GM18519 (cell line): ENCODE results near the gene ZNF462.
"Not testable (repeated sequence)": the region's sequence is repeated elsewhere in the genome, so short reads cannot be mapped to it uniquely, and the experiment has no call there.

ENCODE experiments used
- ATAC-seq: cut with Tn5 transposase; IDR thresholded peaks from one replicate; pipeline ENCODE4 v1.9.1; 2021; ENCODE audit warnings: mild to moderate bottlenecking, moderate library complexity; ENCODE audit not compliant: unreplicated experiment, low FRiP score

Gene ZNF462, protein sequence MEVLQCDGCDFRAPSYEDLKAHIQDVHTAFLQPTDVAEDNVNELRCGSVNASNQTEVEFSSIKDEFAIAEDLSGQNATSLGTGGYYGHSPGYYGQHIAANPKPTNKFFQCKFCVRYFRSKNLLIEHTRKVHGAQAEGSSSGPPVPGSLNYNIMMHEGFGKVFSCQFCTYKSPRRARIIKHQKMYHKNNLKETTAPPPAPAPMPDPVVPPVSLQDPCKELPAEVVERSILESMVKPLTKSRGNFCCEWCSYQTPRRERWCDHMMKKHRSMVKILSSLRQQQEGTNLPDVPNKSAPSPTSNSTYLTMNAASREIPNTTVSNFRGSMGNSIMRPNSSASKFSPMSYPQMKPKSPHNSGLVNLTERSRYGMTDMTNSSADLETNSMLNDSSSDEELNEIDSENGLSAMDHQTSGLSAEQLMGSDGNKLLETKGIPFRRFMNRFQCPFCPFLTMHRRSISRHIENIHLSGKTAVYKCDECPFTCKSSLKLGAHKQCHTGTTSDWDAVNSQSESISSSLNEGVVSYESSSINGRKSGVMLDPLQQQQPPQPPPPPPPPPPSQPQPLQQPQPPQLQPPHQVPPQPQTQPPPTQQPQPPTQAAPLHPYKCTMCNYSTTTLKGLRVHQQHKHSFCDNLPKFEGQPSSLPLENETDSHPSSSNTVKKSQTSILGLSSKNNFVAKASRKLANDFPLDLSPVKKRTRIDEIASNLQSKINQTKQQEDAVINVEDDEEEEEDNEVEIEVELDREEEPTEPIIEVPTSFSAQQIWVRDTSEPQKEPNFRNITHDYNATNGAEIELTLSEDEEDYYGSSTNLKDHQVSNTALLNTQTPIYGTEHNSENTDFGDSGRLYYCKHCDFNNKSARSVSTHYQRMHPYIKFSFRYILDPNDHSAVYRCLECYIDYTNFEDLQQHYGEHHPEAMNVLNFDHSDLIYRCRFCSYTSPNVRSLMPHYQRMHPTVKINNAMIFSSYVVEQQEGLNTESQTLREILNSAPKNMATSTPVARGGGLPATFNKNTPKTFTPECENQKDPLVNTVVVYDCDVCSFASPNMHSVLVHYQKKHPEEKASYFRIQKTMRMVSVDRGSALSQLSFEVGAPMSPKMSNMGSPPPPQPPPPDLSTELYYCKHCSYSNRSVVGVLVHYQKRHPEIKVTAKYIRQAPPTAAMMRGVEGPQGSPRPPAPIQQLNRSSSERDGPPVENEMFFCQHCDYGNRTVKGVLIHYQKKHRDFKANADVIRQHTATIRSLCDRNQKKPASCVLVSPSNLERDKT (N-terminal part only)

DNA sequence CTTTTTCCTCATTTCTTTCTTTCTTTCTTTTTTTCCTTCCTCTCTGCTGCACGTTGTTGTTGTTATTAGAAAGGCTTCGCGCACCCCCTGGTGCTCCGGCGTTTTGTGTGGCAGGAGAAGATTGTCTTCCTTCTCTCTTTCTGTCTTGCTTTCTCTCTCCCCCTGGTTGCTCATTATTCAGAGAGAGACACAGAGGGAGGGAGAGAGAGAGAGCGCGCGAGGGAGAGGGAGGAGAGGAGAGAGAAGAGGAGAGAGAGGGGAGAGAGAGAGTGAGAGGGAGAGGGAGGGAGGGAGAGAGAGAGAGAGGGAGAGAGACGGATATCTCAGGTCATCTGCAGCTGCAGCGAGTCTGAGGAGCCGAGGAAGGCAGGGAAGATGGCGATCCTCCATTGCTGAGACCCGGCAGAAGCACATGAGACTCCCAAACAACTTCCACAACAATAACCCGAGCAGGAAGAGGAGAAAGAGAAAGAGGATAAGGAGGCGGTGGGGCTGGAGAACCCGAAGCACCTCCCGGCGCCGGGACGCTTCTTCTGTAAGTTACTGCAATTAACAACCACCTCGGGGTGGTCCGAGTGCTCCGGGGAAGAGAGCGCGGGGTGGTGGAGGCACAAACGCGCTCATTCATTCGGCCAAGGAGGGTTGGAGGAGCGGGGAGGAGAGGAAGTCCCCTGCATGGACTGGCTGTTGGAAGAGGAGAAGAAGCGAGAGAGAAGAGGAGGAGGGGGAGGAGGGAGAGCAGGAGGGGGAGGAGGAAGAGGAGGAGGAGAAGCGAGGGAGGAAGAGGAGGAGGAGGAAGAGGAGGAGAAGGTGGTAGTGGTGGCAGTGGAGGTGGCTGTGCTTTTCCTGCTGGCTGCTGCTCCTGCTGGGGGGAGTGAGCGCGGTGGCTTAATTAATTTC, at the start of gene ZNF462:
TSS of gene ZNF462 (plus strand) at position 346 of the 900 bp plus-strand sequence. CDS start 60,218 bp downstream, outside the sequence.
- no peak for ATAC-seq

DNA sequence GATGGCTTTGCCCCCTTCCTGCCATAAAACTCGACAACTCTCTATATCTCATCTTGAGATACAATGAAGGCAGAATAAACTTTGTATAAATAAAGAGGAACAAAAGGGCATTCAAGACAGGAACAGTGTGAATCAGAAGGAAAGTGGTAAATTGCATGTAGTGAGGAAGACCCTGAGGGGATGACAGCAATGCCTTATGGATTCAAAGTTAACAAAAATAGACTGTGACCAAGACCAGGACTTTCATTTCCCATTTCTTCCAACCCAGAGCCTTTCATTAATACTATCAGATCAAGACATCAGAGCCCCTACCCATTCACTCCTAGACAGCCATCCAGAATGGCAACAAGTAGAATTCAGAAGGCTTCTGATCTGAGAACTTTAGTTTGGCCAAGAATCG, 46.4 kb upstream of the ZNF462 start:
- no peak for ATAC-seq

DNA sequence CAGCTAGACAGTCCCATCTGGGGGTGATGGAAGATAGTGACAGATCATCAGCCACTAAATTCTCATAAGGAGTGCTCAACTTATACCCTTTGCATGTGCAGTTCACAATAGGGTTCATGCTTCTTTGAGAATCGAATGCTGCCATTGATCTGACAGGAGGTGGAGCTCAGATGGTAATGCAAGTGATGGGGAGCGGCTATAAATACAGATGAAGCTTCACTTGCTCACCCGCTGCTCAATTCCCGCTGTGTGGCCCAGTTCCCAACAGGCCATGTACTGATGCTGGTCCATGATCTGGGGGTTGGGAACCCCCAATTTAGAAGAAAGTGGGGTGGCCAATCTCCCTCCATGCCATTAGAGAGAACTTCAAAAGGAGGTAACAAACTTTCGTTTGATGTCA, 44.9 kb upstream of the ZNF462 start:
- no peak for ATAC-seq

DNA sequence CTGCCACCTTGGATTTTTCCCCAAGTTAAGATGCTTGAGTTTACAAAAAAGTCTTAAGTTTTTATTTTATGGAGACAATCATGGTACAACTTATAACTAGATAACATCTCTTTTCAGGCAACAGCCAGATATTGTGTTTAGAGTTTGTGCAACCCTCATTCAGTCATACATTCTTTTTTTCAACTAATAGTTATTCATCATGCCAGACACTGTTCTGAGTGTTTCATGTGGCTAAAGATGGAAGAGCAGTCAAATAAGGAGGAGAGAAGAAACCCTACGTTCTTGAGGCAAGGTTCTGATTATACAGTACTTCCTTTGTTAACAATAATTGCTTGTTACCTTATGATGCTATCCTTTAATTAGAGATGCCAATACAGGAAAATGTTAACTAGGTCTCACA, 42.1 kb upstream of the ZNF462 start:
- no peak for ATAC-seq

DNA sequence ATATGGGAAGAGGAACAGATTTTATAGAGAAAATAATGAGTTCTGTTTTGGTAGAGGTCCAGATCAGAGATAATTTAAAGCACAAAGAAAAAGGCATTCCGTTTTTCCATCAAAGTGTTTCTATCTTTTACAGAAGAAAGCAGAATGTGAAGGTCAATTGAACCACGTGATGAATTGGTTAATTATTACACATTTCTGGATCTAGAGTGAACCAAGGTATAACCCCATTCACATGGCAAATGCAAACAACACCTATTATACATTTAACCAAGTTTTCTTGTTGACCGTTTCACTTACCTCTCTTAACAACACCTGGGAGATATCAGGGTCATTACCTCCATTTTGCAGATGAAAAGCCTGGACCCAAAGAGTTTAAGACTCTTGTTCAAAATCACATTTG, 34.9 kb upstream of the ZNF462 start:
- no peak for ATAC-seq

DNA sequence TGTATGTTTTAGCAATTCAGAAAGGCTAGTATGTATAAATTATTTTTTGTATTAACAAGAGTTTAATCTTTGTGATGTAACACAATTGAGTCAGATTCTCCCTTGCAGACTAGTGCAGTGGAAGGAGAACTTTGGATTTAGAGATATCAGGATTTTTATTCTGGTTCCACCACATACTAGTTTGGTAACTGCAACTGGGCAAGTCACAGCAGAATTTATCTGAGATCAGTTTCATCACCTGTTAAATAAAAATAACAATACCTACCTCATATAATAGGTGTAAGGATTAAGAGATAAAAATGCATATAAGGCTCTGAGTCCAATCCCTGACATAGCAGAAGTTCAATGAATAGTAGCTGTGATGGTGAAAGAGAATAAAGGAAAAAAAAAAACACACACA, 34.0 kb upstream of the ZNF462 start:
- ATAC-seq = no peak

DNA sequence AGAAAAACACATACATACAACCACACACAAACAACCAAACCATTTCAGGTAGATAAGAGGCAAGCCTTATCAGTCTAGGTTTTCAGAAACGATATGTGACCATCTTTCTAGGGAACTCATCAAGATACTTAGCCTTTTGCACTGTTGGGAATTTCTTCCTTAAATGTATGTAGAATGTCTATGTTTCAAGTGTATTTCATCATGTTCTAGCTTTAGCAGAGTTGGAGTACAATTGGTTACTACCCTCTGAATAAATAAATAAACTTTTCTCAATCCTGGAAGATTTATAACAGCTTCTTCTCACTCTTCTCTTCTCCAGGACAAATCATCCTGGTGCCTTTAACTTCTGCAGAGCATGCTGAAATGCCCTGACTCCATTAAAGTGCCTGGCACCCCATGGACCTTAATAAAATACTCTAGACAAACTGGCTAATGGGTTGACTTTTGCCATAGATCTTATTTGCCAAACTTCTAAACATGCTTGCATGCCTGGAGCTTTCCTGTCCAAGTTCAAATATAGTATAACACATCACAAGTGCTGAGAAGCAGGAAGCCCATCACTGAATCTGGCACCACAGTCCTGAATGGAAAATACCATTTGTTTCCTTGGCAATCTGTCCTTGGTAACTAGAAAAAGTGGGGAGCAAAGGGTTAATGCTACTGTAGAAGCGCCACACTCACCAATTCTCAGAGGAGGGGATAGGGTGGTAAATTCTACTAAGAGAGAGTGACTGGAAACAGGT, 33.1 kb upstream of the ZNF462 start:
- ATAC-seq = no peak

DNA sequence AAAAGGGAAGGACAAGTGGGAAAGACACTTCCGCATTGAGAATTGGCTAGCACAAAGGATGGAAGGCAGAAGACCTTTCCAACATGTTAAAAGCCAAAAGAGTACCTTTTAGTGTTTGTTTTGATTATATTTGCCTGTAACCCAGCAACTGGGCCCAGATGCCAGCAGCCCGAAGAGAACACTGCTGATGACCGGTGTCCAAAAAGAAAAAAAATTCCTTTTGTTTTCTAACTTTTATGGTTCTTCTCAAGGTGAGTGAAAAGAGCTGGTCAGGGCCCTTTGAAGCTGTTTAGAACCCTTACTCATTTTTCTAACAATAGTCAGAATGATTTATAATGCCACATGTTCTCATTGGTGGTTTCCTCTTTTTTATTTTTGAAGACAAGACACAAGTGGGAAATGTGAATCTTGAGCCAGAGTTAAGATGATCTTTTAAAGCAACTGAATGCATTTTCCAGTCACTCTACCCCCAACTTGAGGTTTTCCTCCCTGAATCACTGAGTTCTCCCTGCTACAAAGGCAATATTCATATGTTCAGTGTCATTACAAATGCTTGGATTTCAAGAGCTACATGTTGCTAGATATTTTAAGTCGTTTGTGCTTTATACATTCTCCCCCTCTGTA, 32.3 kb upstream of the ZNF462 start:
- ATAC-seq = no peak

DNA sequence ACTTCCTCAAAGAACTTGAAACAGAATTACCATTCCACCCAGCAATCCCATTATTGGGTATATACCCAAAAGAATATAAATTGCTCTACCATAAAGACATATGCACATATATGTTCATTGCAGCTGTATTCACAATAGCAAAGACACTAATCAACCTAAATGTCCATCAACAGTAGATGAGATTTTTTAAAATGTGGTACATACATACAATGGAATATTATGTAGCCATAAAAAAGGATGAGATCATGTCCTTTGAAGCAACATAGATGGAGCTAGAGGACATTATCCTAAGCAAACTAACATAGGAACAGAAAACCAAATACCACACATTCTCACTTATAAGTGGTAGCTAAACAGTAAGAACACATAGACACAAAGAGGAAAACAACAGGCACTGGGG, 28.1 kb upstream of the ZNF462 start:
- no peak for ATAC-seq

DNA sequence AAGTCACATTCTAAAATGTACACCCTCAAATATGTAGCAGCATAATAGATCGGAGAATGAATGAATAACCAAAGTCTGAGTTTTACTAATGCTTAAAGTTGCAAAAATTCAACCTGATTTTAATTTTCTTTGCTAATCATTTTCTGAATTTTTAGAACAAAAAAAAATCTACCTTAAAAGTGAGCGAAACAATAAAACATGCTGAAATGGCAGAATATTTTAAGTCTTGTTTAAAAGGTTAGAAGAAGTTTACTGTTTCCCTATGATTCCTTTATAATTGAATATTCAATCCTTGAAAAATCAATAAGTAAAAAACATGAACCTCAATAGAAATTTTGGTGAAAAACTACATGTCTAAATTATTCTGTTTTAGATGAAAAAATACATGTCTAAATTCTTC, 27.1 kb upstream of the ZNF462 start:
- no peak for ATAC-seq

DNA sequence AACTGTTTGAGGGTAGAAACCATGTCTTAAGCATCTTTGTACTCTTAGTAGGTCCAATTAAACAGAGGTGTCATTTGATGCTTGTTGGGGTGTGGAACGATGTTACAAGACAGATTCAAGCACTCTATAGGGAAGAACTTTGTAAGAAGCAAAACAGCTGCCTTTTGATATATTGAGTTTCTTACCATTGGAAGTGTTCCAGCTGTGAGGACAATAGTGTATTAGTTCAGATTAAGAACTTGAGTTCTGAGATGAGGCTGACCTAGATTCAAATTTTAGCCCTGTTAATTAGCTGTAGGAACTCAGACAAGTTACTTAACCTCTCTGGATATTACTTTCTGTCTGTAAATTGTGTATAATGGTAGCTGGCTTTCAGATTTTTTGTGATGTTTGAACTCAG, 19.6 kb upstream of the ZNF462 start:
- no peak for ATAC-seq

DNA sequence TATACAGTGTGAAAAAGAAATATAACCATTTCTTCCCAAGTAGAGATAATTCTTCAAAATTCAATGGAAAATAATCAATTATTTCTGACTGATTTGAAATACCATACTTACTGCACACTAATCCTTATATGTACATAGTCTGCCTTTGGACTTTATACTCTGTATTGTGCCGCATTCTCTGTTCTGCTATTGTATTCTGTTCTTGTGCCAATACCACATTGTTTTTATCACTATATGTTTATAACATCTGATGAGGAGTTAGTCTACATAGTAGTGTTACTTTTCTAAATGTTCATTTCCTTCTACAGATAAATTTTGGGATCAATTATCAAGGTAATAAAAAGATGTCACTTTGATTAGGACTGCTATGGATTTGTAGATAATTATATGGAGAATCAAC, 16.7 kb upstream of the ZNF462 start:
- ATAC-seq = no peak

DNA sequence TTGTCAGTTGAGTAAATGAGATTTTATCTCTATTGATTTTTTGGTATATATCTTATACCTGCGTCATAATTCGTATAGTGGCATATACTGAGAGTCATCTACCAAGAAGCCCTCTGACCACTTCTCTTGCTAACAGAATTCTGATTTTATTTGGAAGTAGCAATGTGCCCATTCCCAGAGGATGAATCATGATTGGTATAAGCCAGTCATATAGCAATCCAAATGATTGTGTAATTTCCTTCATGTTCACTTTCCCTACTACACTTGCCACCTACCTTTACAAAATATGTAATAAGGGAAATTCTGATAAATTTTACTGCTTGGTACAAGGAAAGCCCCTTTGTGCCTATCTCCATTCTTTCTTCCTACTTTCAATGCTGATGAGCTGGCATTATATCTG, 16.1 kb upstream of the ZNF462 start:
- ATAC-seq = no peak

DNA sequence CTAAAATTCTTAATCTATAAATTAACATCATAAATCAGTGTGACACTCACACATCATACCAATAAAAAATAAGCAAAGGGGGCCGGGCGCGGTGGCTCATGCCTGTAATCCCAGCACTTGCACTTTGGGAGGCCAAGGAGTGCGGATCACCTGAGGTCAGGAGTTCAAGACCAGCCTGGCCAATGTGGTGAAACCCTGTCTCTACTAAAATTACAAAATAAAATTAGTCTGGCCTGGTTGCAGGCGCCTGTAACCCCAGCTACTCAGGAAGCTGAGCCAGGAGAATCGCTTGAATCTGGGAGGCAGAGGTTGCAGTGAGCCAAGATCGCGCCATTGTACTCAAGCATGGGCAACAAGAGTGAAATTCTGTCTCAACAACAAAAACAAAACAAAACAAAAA, 11.3 kb upstream of the ZNF462 start:
- ATAC-seq = not testable (repeated sequence)

DNA sequence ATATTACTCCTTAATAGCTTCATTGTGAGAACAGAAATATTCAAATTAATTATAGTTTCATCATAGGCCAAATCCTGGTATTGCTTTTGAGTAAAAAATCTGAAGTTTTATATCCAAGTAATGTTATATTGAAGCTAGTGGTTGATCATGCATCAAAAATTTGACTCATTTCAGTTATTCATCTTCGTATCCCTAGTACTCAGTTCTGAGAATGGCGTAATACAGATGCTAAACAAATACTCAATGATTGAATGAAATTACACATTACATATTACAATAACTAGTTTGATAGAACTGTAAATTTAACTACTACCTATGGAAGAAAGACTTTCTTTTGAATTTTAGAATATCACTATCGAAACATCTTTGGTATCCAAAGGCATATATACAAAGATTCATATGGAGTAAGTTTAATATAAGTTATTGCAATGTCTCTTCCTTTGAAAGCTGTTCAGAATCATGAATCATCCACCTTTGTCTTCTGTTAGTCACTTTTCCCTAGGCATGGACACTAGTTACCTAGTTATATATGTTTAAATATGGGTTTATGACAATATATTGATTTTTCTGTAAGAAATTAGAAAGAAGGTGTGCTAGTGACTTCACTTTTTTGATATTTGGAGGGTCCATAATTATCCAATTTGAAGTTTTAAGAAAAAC, 5.0 kb upstream of the ZNF462 start:
- ATAC-seq = no peak

DNA sequence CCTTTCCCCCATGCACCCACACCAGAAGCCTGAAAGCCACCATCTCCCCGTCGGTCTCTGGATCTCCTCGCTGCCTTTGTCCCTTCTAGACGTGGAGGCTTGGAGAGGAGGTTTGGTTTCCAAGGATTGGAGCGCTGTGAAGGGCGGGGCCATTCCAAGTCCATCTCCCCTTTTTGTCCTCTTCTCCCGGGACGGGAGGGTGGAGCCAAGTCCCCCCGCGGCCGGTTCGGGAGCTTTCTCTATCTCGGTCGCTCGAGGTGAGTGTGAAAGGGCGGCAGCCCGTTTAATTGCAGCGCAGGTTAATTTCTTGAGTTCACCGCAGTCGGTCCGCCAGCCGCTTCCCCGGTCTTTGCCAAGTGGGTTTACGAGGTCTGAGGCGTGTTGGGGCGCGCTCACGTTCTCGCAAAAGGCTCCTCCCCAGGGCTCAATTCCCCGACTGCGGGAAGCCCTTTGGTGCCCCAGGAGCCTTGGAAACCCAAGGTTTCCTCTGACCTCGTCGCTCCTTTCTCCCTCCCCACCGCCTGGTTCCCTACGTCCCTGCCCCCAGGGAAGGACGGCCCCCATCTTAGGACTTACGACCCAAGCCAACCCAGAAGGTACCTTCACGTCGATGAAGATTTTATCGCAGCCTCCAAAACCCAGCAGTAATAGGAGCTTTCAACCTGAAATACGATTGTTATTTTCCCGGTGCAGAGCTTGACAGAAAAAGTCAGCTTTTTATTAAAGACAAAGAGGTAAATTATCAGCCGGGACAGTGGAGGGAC, 2.8 kb upstream of the ZNF462 start:
- ATAC-seq = no peak
